Endothelial cell (in vitro differentiated cells): Measurements from ENCODE around the gene APBB2. TPM values are rescaled to one million over a fixed set of nuclear protein-coding genes. Genes with fewer than 3 reads are reported as not detected.

Experiments used
- DNase-seq: peaks from one replicate; pipeline ENCODE4 v3.0.0; 2021; ENCODE audit warnings: low spot score
- H3K27ac Mint-ChIP-seq: one replicate; pipeline ENCODE4 v1.8.0; 2021; ENCODE audit warnings: mixed read lengths, inconsistent platforms; ENCODE audit not compliant: unreplicated experiment
- H3K27me3 Mint-ChIP-seq: one replicate; pipeline ENCODE4 v1.8.0; 2021; ENCODE audit warnings: mild to moderate bottlenecking, moderate library complexity, mixed read lengths, inconsistent platforms; ENCODE audit not compliant: unreplicated experiment
- H3K36me3 Mint-ChIP-seq: one replicate; pipeline ENCODE4 v1.8.0; 2021; ENCODE audit warnings: mild to moderate bottlenecking, low read depth, mixed read lengths, inconsistent platforms; ENCODE audit not compliant: unreplicated experiment
- H3K4me1 Mint-ChIP-seq: one replicate; pipeline ENCODE4 v1.8.0; 2021; ENCODE audit warnings: mild to moderate bottlenecking, mixed read lengths, inconsistent platforms; ENCODE audit not compliant: unreplicated experiment
- H3K4me3 Mint-ChIP-seq: one replicate; pipeline ENCODE4 v1.8.0; 2021; ENCODE audit warnings: mild to moderate bottlenecking, mixed read lengths, inconsistent platforms; ENCODE audit not compliant: unreplicated experiment
- H3K9me3 Mint-ChIP-seq: one replicate; pipeline ENCODE4 v1.8.0; 2021; ENCODE audit warnings: mixed read lengths, inconsistent platforms; ENCODE audit not compliant: unreplicated experiment
- CTCF ChIP-seq: fragments of 200-600 bp; sonication (generic); IDR thresholded peaks from one replicate; pipeline ENCODE4 v1.5.0; 2021; ENCODE audit warnings: antibody characterized with exemption; ENCODE audit not compliant: unreplicated experiment
- total RNA-seq: library from RNA; stranded (reverse); fragmentation: NEBNext Ultra II Directional; extraction: Animal tissue kit (Norgen Biotek cat#: 25700); gene quantifications from one replicate; pipeline ENCODE4 v1.2.1, GENCODE V29; 2021; ENCODE audit not compliant: unreplicated experiment

The APBB2 gene
- total RNA-seq, 1 donor from 2014 or later = 103 TPM

GRCh38 chr4:41133454-41134018, 80.8 kb downstream of the APBB2 start:
- Mint-ChIP-seq H3K9me3 (no peaks in the 10 kb centered on the region), H3K27me3 (no peaks in the 10 kb centered on the region), H3K27ac (peak overlapping the region; percentile 86), H3K4me3 (no peak overlapping the region), H3K36me3 (peaks cover 6% of the 10 kb centered on the region), H3K4me1 (peaks cover 44% of the 10 kb centered on the region)
- DNase-seq = peak; percentile 23
- TF ChIP-seq CTCF = no peak

- peaks cover 6% of the 10 kb centered on the region for H3K36me3 Mint-ChIP-seq
- H3K27ac Mint-ChIP-seq = peak overlapping the region; percentile 22
- TF ChIP-seq CTCF = no peak
- no peaks in the 10 kb centered on the region for H3K9me3 Mint-ChIP-seq
- H3K27me3 Mint-ChIP-seq = no peaks in the 10 kb centered on the region
- peaks cover 42% of the 10 kb centered on the region for H3K4me1 Mint-ChIP-seq
- no peak for DNase-seq
- no peak overlapping the region for H3K4me3 Mint-ChIP-seq
Measured at GRCh38 chr4:41132055-41132683, 82.2 kb downstream of the APBB2 start.

- H3K27me3 Mint-ChIP-seq = no peaks in the 10 kb centered on the region
- no peak overlapping the region for H3K27ac Mint-ChIP-seq
- DNase-seq = no peak
- H3K36me3 Mint-ChIP-seq = peaks cover 6% of the 10 kb centered on the region
- no peaks in the 10 kb centered on the region for H3K9me3 Mint-ChIP-seq
- no peak for TF ChIP-seq CTCF
- H3K4me3 Mint-ChIP-seq = no peak overlapping the region
- H3K4me1 Mint-ChIP-seq = peaks cover 32% of the 10 kb centered on the region
Measured at GRCh38 chr4:41129936-41130440, 84.4 kb downstream of the APBB2 start.

- Mint-ChIP-seq H3K4me1 (peaks cover 28% of the 10 kb centered on the region), H3K27ac (no peak overlapping the region)
- TF ChIP-seq CTCF = no peak
Measured at GRCh38 chr4:41129128-41129754, 85.1 kb downstream of the APBB2 start.

More at GRCh38 chr4:41129128-41129754, 85.1 kb downstream of the APBB2 start:
- Mint-ChIP-seq H3K4me3 (no peak overlapping the region), H3K9me3 (no peaks in the 10 kb centered on the region), H3K27me3 (no peaks in the 10 kb centered on the region), H3K36me3 (peaks cover 6% of the 10 kb centered on the region)
- DNase-seq = no peak
